ENCODE data around the gene MCL1.

DNA sequence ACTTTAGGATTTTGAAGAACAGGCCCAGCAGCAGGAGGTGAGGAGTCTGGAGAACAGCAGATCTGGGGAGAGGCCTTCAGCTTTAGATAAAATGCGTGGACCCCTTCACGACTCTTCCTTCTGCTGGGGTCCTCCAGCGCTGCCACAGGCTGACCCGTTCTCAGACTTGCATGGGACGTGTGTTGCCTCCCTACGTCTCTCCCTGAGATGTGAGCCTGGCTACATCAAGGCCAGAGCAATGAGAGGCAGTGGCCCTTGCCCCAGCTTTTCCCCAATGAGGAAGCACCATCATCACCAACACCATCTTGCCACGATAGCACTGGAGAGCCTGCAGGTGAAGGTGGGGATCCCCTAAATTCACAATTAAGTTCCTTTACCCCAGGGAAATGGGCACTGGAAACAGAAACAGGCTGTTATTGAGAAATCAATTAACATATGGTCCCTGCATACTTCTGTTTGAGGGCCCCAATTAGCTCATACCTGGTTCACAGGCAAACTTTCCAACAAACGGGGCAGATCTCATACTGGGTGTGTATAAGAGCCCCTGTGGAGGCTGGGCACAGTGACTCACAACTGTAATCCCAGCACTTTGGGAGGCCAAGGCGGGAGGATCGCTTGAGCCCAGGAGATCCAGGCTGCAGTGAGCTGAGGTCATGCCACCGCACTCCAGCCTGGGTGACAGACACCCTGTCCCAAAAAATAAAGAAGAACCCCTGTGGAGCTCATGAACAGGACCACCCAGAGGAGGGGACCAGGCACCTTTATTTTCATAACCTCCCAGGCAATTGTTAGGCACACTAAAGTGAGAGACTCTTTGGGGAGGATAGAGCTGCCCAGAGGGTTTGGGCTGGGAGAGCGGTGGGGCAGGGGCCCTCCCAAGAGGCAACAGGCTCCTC, 42.3 kb downstream of the MCL1 start:
- TF ChIP-seq POLR2A (IDR thresholded peaks at IDR 0.05), result no peak
- TF ChIP-seq, protein P1, sequence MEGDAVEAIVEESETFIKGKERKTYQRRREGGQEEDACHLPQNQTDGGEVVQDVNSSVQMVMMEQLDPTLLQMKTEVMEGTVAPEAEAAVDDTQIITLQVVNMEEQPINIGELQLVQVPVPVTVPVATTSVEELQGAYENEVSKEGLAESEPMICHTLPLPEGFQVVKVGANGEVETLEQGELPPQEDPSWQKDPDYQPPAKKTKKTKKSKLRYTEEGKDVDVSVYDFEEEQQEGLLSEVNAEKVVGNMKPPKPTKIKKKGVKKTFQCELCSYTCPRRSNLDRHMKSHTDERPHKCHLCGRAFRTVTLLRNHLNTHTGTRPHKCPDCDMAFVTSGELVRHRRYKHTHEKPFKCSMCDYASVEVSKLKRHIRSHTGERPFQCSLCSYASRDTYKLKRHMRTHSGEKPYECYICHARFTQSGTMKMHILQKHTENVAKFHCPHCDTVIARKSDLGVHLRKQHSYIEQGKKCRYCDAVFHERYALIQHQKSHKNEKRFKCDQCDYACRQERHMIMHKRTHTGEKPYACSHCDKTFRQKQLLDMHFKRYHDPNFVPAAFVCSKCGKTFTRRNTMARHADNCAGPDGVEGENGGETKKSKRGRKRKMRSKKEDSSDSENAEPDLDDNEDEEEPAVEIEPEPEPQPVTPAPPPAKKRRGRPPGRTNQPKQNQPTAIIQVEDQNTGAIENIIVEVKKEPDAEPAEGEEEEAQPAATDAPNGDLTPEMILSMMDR (IDR thresholded peaks at IDR 0.05), result no peak
